Activated CD8-positive, alpha-beta T cell treated with anti-CD3 and anti-CD28 coated beads for 36 hours (primary cell): ENCODE results near the gene SLC41A3. TPM values are rescaled to one million over a fixed set of nuclear protein-coding genes. Genes with fewer than 3 reads are reported as not detected.

Experiments used
- ATAC-seq: fragments of 200-7000 bp; cut with Tn5 transposase; one replicate; pipeline ENCODE4 v1.10.0; 2021; ENCODE audit warnings: mild to moderate bottlenecking, moderate library complexity
- CTCF ChIA-PET: fragments of 350-600 bp; sonication (Branson Sonifier 250); formaldehyde crosslinking; loops from one replicate; lab custom pipeline; 2021; ENCODE audit warnings: antibody characterized with exemption; lab: Charles Lee
- POLR2A ChIA-PET: fragments of 350-600 bp; sonication (Branson Sonifier 250); formaldehyde crosslinking; loops from one replicate; lab custom pipeline; 2021; ENCODE audit warnings: antibody characterized with exemption; lab: Charles Lee
- DNase-seq: peaks from one replicate; pipeline ENCODE4 v3.0.0-alpha.2; 2020
- H3K27ac Mint-ChIP-seq: one replicate; pipeline ENCODE4 v1.8.0; 2021; ENCODE audit warnings: mild to moderate bottlenecking, mixed read lengths
- H3K27me3 Mint-ChIP-seq: one replicate; pipeline ENCODE4 v1.8.0; 2021; ENCODE audit warnings: mixed read lengths
- H3K36me3 Mint-ChIP-seq: one replicate; pipeline ENCODE4 v1.8.0; 2021; ENCODE audit warnings: low read depth, mixed read lengths
- H3K4me1 Mint-ChIP-seq: one replicate; pipeline ENCODE4 v1.8.0; 2021; ENCODE audit warnings: low read depth, mixed read lengths
- H3K4me3 Mint-ChIP-seq: one replicate; pipeline ENCODE4 v1.8.0; 2021; ENCODE audit warnings: mild to moderate bottlenecking, moderate library complexity, mixed read lengths
- H3K9me3 Mint-ChIP-seq: one replicate; pipeline ENCODE4 v1.8.0; 2021; ENCODE audit warnings: mixed read lengths
- CTCF ChIP-seq: fragments of 200-600 bp; IDR thresholded peaks from one replicate; pipeline ENCODE4 v1.8.0; 2022; ENCODE audit warnings: antibody characterized with exemption, mild to moderate bottlenecking
- intact Hi-C: fragments of 100-400 bp; cut with micrococcal nuclease; formaldehyde crosslinking; loops from one replicate; pipeline ENCODE4 v1.10.0; 2022
- total RNA-seq, 2 experiments: library from RNA; stranded (reverse); gene quantifications; one replicate each; pipeline ENCODE4 v1.2.3, GENCODE V29; 2021

The SLC41A3 gene
- total RNA-seq, 2 experiments from 2014 or later: 19.1 to 23.4 TPM

GRCh38 chr3:126082362-126083137 lies 1.4 kb downstream of the SLC41A3 start:
- Mint-ChIP-seq H3K27me3 (no peaks in the 10 kb centered on the region), H3K9me3 (peaks cover 2% of the 10 kb centered on the region), H3K27ac (peak overlapping the region; percentile 94), H3K4me1 (peaks cover 21% of the 10 kb centered on the region), H3K4me3 (peak overlapping the region; percentile 84), H3K36me3 (peaks cover 8% of the 10 kb centered on the region)
- CTCF ChIA-PET: no interaction called here
- TF ChIP-seq CTCF: no peak
- intact Hi-C loops: no loop called here
- no peak for ATAC-seq
- no peak for DNase-seq
- POLR2A ChIA-PET: no interaction called here

- no peaks in the 10 kb centered on the region for H3K9me3 Mint-ChIP-seq
- H3K4me1 Mint-ChIP-seq: peaks cover 21% of the 10 kb centered on the region
- peaks cover 8% of the 10 kb centered on the region for H3K36me3 Mint-ChIP-seq
- ATAC-seq (no peak), DNase-seq (peak; percentile 36)
- ChIA-PET CTCF (no interaction called here), POLR2A (no interaction called here)
- H3K27ac Mint-ChIP-seq: no peak overlapping the region
- H3K27me3 Mint-ChIP-seq: no peaks in the 10 kb centered on the region
- H3K4me3 Mint-ChIP-seq: peak overlapping the region; percentile 84
- intact Hi-C loops: no loop called here
- peak; percentile 58 for TF ChIP-seq CTCF
Measured at GRCh38 chr3:126081618-126082361, 2.1 kb downstream of the SLC41A3 start.

- TF ChIP-seq CTCF: no peak
- DNase-seq (no peak), ATAC-seq (no peak)
- intact Hi-C loops: no loop called here
- H3K27me3 Mint-ChIP-seq: no peaks in the 10 kb centered on the region
- ChIA-PET CTCF (no interaction called here), POLR2A (no interaction called here)
- no peak overlapping the region for H3K27ac Mint-ChIP-seq
- H3K9me3 Mint-ChIP-seq: no peaks in the 10 kb centered on the region
- H3K36me3 Mint-ChIP-seq: peaks cover 6% of the 10 kb centered on the region
- H3K4me1 Mint-ChIP-seq: peaks cover 18% of the 10 kb centered on the region
- no peak overlapping the region for H3K4me3 Mint-ChIP-seq
Measured at GRCh38 chr3:126080970-126081369, 3.0 kb downstream of the SLC41A3 start.

- TF ChIP-seq CTCF: no peak
- Mint-ChIP-seq H3K27me3 (no peaks in the 10 kb centered on the region), H3K9me3 (peaks cover 3% of the 10 kb centered on the region), H3K4me3 (no peak overlapping the region), H3K4me1 (peaks cover 4% of the 10 kb centered on the region), H3K36me3 (peaks cover 3% of the 10 kb centered on the region), H3K27ac (no peak overlapping the region)
- ATAC-seq (no peak), DNase-seq (no peak)
- ChIA-PET POLR2A (no interaction called here), CTCF (no interaction called here)
- intact Hi-C loops: no loop called here
Measured at GRCh38 chr3:126078866-126079265, 5.1 kb downstream of the SLC41A3 start.

- peaks cover 10% of the 10 kb centered on the region for H3K36me3 Mint-ChIP-seq
- no peak overlapping the region for H3K4me3 Mint-ChIP-seq
- intact Hi-C loops: no loop called here
- no peak for DNase-seq
- no peak for ATAC-seq
- ChIA-PET CTCF (no interaction called here), POLR2A (no interaction called here)
- no peak for TF ChIP-seq CTCF
- no peak overlapping the region for H3K27ac Mint-ChIP-seq
- H3K27me3 Mint-ChIP-seq: no peaks in the 10 kb centered on the region
- H3K4me1 Mint-ChIP-seq: peaks cover under 1% of the 10 kb centered on the region
- peaks cover 9% of the 10 kb centered on the region for H3K9me3 Mint-ChIP-seq
Measured at GRCh38 chr3:126077754-126078153, 6.2 kb downstream of the SLC41A3 start.
